Activated naive CD4-positive, alpha-beta T cell treated with anti-CD3 and anti-CD28 coated beads, Interleukin-2, amount 50 U/mL, for 16 hours (primary cell): ENCODE results near the gene SYTL1.
"Not testable (repeated sequence)": the region's sequence is repeated elsewhere in the genome, so short reads cannot be mapped to it uniquely, and the experiment has no call there.

ENCODE experiments used
- DNase-seq: peaks from one replicate; pipeline ENCODE4 v3.0.0-alpha.2; 2020

The SYTL1 gene

DNA sequence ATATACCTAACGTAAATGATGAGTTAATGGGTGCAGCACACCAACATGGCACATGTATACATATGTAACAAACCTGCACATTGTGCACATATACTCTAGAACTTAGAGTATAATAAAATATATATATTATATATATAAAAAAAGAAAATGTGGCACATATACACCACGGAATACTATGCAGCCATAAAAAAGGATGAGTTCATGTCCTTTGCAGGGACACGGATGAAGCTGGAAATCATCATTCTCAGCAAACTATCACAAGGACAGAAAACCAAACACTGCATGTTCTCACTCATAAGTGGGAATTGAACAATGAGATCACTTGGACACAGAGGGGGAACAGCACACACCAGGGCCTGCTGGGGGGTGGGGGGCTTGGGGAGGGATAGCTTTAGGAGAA is 43.0 kb downstream of the SYTL1 start:
- not testable (repeated sequence) for DNase-seq

DNA sequence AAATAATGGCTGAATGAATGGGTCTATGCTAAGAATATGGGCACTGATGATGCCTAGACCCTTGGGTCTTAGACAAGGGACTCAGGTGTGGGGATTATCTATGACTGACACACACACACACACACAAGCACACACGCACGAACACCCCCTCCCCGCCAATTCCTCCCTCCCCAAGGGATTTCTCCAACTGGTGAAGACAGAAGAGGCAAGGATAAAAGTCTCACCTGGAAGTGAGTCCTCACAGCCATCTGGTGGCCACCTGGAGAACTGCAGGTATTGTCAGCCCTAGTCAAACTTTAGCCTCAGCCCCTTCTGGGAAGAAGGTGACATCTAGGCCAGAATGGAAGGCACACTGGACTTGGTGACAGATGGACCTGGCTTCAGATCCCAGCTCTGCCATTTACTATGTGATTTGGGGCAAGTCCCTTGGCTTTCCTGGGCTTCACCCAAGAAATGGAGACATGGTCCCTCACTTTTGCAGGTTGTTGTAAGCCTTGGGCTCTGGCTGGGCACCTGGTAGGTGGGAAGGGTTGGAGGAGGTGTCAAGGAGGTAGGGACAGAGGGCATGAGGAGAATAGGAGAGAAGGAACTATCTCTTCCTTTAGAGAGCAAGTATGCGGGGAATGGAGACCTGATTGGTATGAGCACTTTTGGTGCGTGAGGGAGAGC is 46.6 kb downstream of the SYTL1 start:
- DNase-seq: peak; percentile 77

DNA sequence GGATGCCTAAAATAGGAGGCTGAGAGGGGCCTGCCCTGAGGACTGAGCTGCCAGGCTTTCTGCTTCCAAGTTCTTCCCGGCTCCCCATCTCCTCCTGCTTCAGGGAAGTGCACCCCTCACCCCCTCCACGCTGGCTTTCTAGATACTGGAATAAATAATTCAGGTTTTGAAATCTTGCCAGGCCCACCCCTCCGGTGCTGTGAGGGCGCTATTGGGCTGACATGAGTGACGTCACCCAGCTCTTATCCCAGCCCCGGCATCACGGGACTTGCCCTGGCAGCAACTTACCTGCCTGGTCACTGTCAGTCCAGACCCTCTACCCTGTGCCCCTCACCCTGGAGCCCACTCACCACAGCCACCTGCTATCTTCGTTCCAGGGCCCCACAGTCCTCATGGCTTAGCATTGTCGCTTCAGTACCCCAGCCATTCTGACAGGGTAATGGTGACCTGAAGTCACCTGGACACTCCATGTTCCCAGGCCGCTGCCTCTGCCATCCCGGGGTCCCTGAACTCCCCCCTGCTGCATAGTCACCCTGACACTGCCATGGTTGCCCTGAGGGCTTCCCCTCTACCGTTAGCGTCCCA is 49.8 kb downstream of the SYTL1 start:
- DNase-seq: peak; percentile 30

DNA sequence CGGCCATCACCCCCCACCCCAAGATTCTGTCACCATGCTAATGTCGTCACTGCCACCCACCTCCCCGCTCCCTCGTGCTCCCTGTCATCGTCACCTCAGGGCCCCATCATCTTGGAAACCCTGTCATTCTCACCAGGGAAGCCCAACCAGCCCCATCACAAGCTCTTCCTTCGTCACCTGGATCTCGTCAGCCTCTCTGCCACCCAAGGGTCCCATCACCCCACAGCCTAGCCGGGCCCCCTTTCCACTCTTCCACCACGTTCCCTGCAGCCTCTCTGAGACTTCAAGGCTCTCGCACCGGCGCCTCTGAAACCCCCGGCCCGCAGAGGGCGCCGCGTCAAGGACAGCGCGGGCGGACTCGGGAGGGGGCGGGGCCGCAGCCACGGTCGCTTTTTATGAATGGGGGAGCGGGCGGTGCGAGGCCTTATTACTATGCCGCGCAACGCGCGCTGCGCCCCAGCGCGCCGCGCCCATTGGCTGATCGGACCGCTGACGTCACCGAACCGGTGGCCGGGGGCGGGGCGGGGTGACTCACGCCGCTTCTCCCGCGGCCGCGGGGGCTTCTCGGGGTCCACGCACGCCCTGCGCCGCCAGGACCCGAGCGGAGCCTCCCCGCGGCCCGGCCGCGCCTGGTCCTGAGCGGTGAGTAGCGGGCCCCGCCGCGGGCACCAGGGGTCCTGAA is 50.4 kb downstream of the SYTL1 start, which contains the start of gene GPR3:
Gene GPR3 (plus strand): TSS at position 527 of the 682 bp plus-strand sequence. CDS start 1,177 bp downstream, outside the sequence.
- peak; percentile 94 for DNase-seq

DNA sequence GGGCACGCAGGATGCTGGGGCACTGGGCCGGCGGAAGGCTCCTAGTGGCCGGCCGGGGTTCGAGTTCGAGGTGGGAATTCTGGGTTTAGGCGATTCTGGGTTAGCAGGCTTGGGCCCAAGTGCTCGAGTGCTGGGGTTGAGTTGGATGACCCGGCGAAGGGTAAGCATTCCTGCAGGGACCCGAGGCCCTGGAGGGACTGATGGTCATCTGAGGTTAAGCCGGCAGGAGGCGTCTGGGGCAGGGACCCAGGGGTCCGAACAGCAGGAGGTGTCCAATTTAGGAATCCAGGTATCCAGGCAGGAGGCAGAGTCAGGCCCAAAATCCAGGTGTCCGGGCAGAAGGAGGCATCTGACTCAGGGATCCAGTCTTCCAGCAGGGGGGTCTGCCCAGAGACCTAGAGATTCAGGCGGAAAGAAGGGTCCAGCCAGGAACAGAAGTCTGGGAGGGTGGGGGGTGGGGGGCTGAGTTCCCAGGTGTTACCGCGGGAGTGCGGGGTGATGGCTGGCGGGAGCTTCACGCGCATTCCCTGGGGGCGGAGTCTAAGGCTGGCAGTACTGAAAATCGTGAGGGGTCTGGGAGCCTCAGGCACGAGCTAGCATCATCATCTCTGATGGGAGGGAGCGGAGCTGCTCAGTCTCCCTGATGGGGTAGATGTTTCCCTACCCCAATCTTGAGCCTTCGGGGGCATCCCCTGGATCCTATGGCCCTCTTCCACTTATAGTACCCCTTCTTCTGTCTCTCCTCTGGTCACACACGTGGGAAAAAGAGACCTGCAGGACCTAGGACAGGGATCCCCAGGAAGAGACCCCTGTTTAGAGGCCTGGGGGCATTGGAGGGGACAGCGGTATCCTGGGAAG is 51.2 kb downstream of the SYTL1 start:
- no peak for DNase-seq

DNA sequence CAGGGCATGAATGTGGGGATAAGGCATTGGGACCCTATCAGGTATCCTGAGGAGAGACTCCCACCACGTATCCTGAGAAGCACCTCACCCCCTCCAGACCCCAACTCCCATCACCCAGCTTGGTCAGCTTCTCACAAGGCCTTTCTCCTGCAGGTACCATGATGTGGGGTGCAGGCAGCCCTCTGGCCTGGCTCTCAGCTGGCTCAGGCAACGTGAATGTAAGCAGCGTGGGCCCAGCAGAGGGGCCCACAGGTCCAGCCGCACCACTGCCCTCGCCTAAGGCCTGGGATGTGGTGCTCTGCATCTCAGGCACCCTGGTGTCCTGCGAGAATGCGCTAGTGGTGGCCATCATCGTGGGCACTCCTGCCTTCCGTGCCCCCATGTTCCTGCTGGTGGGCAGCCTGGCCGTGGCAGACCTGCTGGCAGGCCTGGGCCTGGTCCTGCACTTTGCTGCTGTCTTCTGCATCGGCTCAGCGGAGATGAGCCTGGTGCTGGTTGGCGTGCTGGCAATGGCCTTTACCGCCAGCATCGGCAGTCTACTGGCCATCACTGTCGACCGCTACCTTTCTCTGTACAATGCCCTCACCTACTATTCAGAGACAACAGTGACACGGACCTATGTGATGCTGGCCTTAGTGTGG is 51.9 kb downstream of the SYTL1 start:
- DNase-seq: no peak

DNA sequence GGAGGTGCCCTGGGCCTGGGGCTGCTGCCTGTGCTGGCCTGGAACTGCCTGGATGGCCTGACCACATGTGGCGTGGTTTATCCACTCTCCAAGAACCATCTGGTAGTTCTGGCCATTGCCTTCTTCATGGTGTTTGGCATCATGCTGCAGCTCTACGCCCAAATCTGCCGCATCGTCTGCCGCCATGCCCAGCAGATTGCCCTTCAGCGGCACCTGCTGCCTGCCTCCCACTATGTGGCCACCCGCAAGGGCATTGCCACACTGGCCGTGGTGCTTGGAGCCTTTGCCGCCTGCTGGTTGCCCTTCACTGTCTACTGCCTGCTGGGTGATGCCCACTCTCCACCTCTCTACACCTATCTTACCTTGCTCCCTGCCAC is 52.4 kb downstream of the SYTL1 start:
- DNase-seq: no peak

DNA sequence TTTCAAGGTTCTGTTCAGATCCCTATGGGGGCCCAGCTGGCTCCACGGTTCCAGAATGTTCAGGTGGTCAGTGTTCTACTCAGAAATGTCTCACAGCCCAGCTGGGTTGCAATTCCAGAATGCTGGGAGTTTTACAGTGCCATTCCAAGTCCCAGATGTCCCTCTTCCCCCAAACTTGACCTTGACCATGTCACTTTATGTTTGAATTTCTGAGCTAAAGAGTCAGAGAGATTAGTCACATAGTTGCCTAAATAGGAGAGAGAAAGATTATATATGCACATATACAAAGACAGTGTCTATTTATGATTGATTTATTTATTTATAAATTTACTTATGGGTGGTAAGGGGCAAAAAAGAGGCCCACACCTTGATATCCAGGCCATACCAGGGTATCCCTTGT is 53.1 kb downstream of the SYTL1 start:
- DNase-seq: no peak

DNA sequence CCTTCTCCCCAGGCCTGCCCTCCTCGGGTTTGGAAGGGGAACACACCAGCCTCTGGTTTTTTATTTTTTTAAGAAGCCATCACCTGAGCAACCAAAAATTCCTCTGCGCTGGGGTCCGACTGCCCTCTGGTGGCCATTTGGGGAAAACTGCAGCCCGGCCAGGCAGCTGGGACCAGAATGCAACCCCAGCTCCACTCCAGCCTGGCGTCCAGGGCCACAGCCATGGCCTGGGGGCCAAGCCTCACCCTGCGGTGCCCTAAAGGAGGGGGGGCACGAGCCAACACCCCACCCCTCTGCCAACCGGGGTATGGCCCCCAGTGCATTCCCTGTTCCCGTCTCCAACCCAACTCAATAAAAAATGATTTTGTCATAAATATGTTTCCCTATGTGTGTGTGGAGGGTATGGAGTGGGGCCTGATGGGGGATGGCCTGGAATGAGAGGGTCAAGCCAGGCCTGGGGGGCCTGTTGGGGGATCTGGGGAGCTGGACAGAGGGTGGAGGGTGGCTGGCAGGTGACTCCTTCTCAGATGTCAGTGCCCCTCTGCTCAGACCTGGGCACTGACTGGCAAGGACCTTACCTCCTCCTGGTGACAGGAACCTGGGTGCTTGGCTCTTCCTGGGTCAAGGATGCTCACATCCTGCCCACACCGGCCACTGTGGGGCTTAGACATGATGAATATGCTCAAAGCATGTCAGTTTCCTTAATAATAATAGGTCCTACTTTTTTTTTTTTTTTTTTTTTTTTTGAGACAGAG is 53.8 kb downstream of the SYTL1 start:
- DNase-seq: peak; percentile 79

DNA sequence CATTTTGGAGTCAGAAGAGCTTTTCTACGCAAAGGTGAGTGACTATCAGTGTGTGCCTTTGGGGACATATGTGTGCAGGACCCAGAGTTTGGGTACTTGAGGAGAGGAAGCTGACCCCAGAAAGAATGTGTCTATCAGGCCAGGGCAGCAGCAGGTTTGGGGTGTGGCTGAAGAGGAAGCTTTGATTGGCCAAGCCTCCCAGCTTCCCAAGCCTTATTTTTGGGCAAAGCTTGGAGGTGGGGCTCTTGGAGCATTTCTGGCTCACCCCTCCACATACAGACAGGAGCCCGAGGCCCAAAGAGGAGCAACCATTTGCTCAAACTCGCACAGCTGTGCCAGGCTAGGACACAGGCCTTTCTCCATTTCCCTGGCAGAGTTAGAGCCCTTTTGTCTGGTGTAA is 55.3 kb downstream of the SYTL1 start:
- DNase-seq: no peak

DNA sequence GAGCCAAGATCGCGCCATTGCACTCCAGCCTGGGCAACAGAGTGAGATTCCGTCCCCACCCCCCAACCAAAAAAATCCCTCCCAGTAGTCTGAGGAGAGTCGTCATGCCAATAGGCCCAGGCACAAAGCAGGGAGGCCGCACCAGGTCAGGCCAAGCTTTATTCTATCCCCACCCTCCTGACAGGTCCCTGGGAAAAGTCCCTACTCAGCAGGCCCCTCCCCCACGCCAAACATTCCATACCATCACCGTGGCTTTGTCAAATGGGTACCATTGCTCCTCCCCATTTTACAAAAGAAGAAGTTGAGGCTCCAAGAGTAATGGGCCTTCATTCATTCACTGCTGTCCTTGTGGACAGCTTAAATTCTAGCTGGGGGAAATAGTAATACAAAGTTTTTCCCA is 55.9 kb downstream of the SYTL1 start:
- DNase-seq: no peak

DNA sequence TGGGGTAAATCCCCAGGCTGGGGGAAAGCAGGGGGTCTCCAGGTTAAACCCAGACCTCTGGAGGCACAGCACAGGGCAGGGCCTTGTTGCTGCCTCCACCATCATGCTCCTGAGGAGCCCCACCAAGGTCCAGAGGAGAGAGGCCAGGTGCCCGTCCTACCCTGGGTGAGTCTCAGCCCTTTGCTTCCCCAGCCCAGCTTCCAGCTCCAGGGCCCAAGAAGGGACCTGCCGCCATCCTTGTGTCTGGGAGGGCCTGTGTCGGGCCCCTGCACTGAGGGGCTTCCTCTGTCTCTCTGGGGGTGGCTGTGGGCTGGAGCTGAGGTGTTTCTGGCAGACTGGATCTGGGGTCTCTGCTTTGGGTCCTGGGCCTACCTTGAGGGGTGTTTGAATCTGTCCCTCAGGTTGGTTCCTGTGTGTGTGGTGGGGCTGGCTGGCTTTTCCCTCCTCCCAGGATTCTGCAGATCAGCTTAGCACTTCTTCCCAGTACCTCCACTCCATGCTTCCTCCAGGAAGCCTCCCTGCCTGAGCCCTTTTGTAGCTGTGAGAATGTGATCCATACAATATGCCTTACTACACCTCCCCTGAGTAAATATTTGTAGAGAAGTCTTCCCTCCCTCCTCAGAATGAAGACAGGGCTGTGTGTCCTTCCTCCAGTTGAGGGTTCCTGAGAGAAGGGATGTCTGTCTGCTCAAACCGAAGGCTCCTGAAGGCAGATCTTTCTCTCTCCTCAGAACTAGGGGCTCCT is 56.8 kb downstream of the SYTL1 start:
- no peak for DNase-seq

DNA sequence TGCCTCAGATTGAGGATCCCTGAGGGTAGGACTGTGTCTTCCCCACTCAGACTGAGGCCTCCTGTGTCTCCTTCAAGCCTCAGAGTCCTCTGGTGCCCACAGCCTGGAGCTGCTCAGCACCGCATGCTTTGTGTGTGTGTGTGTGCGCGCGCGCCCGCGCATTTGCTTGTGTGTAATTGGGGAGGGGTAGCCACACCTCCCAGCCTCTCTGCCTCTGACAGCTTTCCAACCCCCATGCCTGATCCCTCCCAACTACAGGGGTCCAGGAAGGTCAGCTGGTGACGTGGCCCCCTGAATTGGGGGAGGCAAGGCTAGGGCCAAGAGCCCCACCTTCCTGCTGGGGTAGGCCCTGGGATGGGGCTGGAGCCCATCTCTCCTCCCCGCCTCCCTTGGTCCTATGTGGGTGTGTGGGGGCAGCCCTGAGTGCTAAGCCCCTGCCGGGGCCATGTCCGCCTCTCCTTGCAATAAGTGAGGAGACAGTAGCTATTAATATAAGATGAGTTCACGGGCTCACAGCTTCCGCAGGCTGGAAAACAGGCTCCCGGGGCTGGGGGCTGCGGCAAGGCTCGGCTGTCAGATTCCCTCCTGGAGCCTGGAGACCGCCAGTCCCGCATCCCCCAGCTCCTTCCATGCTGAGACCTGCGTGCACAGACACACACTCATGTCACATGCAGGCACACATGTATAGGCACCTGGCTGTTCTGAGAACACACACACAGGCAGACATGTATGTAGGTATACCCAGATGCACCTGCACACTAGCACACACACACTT is 57.6 kb downstream of the SYTL1 start:
- no peak for DNase-seq

DNA sequence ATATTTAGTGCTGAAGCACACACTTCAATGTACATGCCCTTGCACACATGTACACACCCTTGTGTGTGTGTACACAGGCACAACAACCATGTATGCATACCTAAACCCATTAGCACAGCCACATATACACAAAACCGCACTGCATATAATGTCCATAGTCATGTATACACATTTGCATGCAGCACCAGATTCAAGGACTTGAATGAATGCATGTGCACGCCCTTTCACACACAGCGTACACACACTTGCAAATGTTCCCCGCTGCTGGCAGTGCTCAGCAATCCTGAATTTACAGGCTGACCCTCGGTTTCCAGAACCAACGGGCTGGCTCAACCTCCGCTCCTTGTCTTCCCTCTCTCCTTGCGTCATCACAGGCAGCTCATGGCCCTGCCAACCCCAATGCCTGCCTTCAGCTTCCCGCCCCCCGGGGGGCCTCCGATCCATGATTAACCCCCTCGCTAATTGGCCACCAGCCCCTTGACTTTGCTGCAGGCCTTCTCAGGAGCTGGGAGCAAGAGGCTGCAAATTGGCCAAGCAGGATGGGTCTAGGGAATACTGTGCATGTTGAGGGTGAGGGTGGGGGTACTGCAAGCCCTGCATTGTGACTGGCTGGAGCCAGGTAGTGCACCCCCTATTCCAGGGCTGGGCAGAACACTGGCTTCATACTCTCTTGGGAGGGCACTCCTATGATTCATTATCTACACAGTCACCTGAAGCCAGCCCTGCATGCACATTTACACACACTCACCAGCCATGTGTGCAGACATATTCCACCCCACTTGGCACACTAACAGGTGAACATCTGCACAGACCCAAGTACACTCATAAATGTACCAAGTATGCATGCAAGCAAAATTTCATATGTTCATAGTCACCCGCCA is 58.5 kb downstream of the SYTL1 start:
- DNase-seq: no peak

DNA sequence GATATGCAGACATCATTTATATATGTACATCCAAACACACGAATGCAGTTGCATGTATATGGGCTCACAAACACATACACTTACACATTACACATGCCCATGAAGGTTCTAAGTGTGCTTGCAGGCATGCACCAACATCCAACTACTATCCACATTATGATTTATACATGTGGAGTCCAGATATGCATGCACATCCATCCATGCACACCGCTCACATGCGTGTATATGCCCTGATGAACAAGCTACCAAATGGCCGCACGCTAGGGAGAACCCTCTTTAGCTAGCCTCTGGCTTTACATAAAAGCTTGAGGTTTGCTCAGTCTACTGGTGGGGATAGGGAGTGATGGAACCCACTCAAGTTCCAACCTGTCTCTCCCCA is 59.1 kb downstream of the SYTL1 start:
- DNase-seq: no peak

DNA sequence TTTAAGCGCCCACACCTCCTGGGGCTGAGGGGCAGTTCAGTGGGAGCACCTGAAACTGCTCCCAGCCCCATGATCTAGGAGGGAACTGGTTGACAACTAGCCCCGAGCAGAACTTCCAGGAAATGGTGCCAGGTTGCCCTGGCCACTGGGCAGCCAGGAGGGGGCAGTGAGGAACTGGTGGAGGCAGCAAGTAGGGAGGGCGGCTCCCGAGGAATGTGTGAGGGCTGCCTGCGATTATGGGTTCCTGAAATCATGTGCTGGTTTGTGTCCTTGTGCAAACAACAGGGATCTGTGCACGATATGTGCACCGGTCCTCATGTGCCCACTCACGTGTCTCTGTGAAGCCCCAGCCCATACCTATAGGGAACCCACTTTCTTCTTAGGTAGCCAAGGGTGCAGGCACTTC is 60.5 kb downstream of the SYTL1 start:
- no peak for DNase-seq

DNA sequence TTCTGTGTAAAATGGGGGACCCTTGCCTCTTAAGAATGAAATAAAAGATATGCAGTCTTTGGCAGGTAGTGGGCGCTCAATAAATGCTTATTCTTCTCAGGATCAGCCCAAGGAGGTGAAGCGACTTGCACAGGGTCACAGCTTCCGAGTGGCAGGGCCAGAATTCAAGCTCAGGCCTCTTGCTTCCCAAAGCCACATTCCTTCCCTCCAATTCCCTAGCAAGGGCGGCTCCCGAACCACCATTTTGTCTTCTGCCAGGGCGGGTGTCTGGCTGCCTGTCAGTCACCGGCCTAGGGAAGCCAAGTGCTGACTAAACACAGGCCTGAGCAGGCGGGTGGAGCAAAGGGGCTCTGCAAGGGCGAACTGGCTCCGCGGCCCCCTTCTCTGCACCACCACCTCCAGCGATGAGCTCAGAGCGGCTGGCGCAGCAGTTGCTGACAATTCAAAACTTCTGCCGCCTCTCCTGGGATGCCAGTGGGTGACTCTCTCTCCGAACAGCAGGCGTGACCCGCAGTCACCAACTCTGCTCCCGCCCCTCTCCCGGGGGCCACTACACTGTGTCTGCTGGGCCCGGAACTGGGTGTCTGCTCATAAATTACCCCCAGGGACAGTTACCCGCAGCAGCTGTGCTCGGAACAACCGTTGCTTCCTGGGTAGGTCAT is 61.4 kb downstream of the SYTL1 start:
- peak; percentile 35 for DNase-seq
